Measurements from ENCODE around the gene NRAP. TPM values are rescaled to one million over a fixed set of nuclear protein-coding genes. Genes with fewer than 3 reads are reported as not detected.
A peak's percentile ranks its signal among the peaks of the same experiment; 100 is the strongest.

NRAP gene
- total RNA-seq, 1 experiment from 2014 or later = not detected

DNA sequence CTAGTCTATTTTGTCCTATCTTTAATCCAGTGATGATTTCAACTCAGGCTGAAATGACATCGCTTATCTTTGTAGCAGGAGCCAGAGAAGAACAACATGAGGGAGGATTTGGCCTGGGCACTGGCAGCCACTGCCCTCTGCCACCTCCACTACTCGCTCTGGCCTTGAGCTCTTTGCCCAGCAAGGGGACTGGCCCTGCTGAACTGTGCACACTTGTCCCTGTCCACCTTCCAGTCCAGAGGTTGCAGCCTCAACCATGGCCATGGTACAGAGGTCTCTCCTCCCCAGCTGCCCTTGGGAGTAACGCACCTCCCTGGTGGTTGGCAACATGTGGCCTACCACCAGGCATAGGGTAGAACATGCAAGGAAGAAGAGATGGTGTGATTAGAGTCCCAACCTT lies 102.6 kb downstream of the NRAP start:
- H4K20me1 ChIP-seq (ENCODE audit: insufficient read depth) = no peaks in the 10 kb centered on the region
- BruUV-seq (replicated peaks) = no TSS peak
- no peaks in the 10 kb centered on the region for H3K4me1 ChIP-seq (replicated peaks; ENCODE audit: insufficient read depth)
- H3K36me3 ChIP-seq (ENCODE audit: low read depth) = no peaks in the 10 kb centered on the region
- H3F3A ChIP-seq (ENCODE audit: insufficient read depth, low read depth) = no peaks in the 10 kb centered on the region
- H3K4me3 ChIP-seq = no peak overlapping the region
- POLR2A ChIA-PET (ENCODE audit: unreplicated experiment) = no interaction called here
- no peak for DNase-seq
- no peaks in the 10 kb centered on the region for H3K9me2 ChIP-seq (ENCODE audit: insufficient read depth)
- CTCF ChIA-PET = no interaction called here
- no peaks in the 10 kb centered on the region for H3K79me2 ChIP-seq (ENCODE audit: low read depth)
- peaks cover 7% of the 10 kb centered on the region; the same call in 1 of the 2 replicates for H3K27me3 ChIP-seq (ENCODE audit: insufficient read depth, low read depth)
- H3K4me2 ChIP-seq = no peak overlapping the region
- TF ChIP-seq, protein P1, sequence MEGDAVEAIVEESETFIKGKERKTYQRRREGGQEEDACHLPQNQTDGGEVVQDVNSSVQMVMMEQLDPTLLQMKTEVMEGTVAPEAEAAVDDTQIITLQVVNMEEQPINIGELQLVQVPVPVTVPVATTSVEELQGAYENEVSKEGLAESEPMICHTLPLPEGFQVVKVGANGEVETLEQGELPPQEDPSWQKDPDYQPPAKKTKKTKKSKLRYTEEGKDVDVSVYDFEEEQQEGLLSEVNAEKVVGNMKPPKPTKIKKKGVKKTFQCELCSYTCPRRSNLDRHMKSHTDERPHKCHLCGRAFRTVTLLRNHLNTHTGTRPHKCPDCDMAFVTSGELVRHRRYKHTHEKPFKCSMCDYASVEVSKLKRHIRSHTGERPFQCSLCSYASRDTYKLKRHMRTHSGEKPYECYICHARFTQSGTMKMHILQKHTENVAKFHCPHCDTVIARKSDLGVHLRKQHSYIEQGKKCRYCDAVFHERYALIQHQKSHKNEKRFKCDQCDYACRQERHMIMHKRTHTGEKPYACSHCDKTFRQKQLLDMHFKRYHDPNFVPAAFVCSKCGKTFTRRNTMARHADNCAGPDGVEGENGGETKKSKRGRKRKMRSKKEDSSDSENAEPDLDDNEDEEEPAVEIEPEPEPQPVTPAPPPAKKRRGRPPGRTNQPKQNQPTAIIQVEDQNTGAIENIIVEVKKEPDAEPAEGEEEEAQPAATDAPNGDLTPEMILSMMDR (conservative IDR thresholded peaks at IDR 0.05) = no peak
- no peaks in the 10 kb centered on the region for H3K9me3 ChIP-seq (ENCODE audit: insufficient read depth, low read depth)
- H2AFZ ChIP-seq = no peak overlapping the region
- intact Hi-C loops (cut with micrococcal nuclease; ENCODE audit: unreplicated experiment) = no loop called here
- H3K27ac ChIP-seq = no peak overlapping the region

DNA sequence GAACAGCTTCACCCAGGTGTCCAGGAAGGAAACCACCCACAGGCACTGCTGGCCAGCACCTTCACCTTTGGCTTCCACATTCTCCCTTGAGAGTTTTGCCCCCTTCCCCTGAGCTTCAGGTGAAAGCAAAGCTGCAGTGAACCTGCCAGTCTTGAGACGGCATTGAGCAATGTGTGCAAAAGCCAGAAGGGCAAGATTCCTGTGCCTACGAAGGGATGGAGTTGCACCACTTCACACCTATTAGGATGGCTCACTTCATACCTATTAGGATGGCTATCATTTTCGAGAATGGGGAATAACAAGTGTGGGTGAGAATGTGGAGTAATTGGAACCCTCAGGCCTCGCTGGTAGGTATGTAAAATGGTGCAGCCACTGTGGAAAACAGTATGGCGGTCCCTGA lies 103.8 kb downstream of the NRAP start:
- no peaks in the 10 kb centered on the region for H3K79me2 ChIP-seq (ENCODE audit: low read depth)
- H4K20me1 ChIP-seq (ENCODE audit: insufficient read depth) = no peaks in the 10 kb centered on the region
- H3K27me3 ChIP-seq (ENCODE audit: insufficient read depth, low read depth) = peaks cover 12% of the 10 kb centered on the region; the same call in 1 of the 2 replicates
- POLR2A ChIA-PET (ENCODE audit: unreplicated experiment) = no interaction called here
- no peaks in the 10 kb centered on the region for H3K36me3 ChIP-seq (ENCODE audit: low read depth)
- H3K27ac ChIP-seq = no peak overlapping the region
- H3F3A ChIP-seq (ENCODE audit: insufficient read depth, low read depth) = no peaks in the 10 kb centered on the region
- no peak overlapping the region for H3K4me2 ChIP-seq
- no peak overlapping the region for H3K4me3 ChIP-seq
- DNase-seq = peak in 1 of 2 experiments; percentile 45
- CTCF ChIA-PET = no interaction called here
- no peaks in the 10 kb centered on the region for H3K9me3 ChIP-seq (ENCODE audit: insufficient read depth, low read depth)
- intact Hi-C loops (cut with micrococcal nuclease; ENCODE audit: unreplicated experiment) = no loop called here
- no peaks in the 10 kb centered on the region for H3K4me1 ChIP-seq (replicated peaks; ENCODE audit: insufficient read depth)
- H2AFZ ChIP-seq = no peak overlapping the region
- no TSS peak for BruUV-seq (replicated peaks)
- no peaks in the 10 kb centered on the region for H3K9me2 ChIP-seq (ENCODE audit: insufficient read depth)
- TF ChIP-seq EZH2 (IDR thresholded peaks at IDR 0.05; ENCODE audit: low read depth) = no peak
- TF ChIP-seq, protein P1 (conservative IDR thresholded peaks at IDR 0.05) = no peak

GRCh38 chr10:113557903-113558321 lies 105.9 kb downstream of the NRAP start:
- Histone ChIP-seq H3K27ac (no peak overlapping the region), H3K36me3 (ENCODE audit: low read depth) (no peaks in the 10 kb centered on the region), H4K20me1 (ENCODE audit: insufficient read depth) (no peaks in the 10 kb centered on the region), H3F3A (ENCODE audit: insufficient read depth, low read depth) (no peaks in the 10 kb centered on the region), H2AFZ (no peak overlapping the region), H3K4me2 (no peak overlapping the region), H3K9me2 (ENCODE audit: insufficient read depth) (no peaks in the 10 kb centered on the region), H3K4me3 (no peak overlapping the region), H3K27me3 (ENCODE audit: insufficient read depth, low read depth) (peaks cover 27% of the 10 kb centered on the region; the same call in 1 of the 2 replicates), H3K4me1 (replicated peaks; ENCODE audit: insufficient read depth) (no peaks in the 10 kb centered on the region), H3K79me2 (ENCODE audit: low read depth) (no peaks in the 10 kb centered on the region), H3K9me3 (ENCODE audit: insufficient read depth, low read depth) (no peaks in the 10 kb centered on the region)
- no peak for DNase-seq
- POLR2A ChIA-PET (ENCODE audit: unreplicated experiment) = no interaction called here
- no TSS peak for BruUV-seq (replicated peaks)
- intact Hi-C loops (cut with micrococcal nuclease; ENCODE audit: unreplicated experiment) = no loop called here
- no peak for TF ChIP-seq EZH2 (IDR thresholded peaks at IDR 0.05; ENCODE audit: low read depth)
- TF ChIP-seq, protein P1 (conservative IDR thresholded peaks at IDR 0.05) = no peak
- CTCF ChIA-PET = no interaction called here
